ENCODE measurements around the gene PCDHB13. TPM values are rescaled to one million over a fixed set of nuclear protein-coding genes. Genes with fewer than 3 reads are reported as not detected.
A peak's percentile ranks its signal among the peaks of the same experiment; 100 is the strongest.
"Not testable (repeated sequence)": the region's sequence is repeated elsewhere in the genome, so short reads cannot be mapped to it uniquely, and the experiment has no call there.

Gene PCDHB13
- total RNA-seq: 1 to 10 TPM in 7 of 8 experiments, under 1 TPM in 1; 0.25 to 6.7 (median 2.9) TPM

- WGBS, 10 experiments: 0 to 100% (median 21%) methylated on average over 1 to 8 of the region's 18 CpGs; no CpG with 5 or more reads in 2 of the 10 experiments
- ATAC-seq (replicated peaks in 6 of 8): peak in 5 of 8 experiments; percentile 23 to 89 (median 55)
- H3K4me1 ChIP-seq (replicated peaks in 1 of 2); H3K27ac ChIP-seq: not testable (repeated sequence)
- peak within 1 kb of the TSS in 2 of 5 donors; percentile 34 for H3K4me3 ChIP-seq
- in situ Hi-C loops (cut with MboI; ENCODE audit: low pct_unique_long_range_greater_than_20kb in 2 of 9, low sequenced_read_pairs in 9 of 9, unreplicated experiment in 9 of 9): loop anchor here in 3 of 9 experiments (25.0 kb wide), 1 partner anchor 349 kb away; no protein-coding TSS in a partner anchor
Observed at GRCh38 chr5:141213656-141214339, at the start of gene PCDHB13. PCDHB13 (plus strand) TSS chr5:141213919; CDS start chr5:141214124, 205 bp downstream.

GRCh38 chr5:141172381-141173204 lies 41.1 kb upstream of the PCDHB13 start, which contains the start of gene PCDHB7:
PCDHB7 (plus strand) TSS chr5:141172644; CDS start chr5:141172836, 192 bp downstream.
- Histone ChIP-seq H3K4me1 (replicated peaks in 1 of 2) (no peaks in the 10 kb centered on the region), H3K27ac (no peak within 1 kb of the TSS), H3K4me3 (peak within 1 kb of the TSS in 1 of 5 donors; percentile 25)
- 11 to 80% (median 41%) methylated on average over 3 to 19 of the region's 20 CpGs for WGBS, 10 experiments
- ATAC-seq (replicated peaks in 6 of 8): peak in 1 of 8 experiments; percentile 27
- in situ Hi-C loops (cut with MboI; ENCODE audit: low pct_unique_long_range_greater_than_20kb in 2 of 9, low sequenced_read_pairs in 9 of 9, unreplicated experiment in 9 of 9): loop anchor here in 1 of 9 experiments (25.0 kb wide), 1 partner anchor 90 kb away; no protein-coding TSS in a partner anchor

GRCh38 chr5:141174291-141175104 lies 39.2 kb upstream of the PCDHB13 start:
- not testable (repeated sequence) for H3K4me1 ChIP-seq (replicated peaks in 1 of 2); H3K4me3 ChIP-seq
- in situ Hi-C loops (cut with MboI; ENCODE audit: low pct_unique_long_range_greater_than_20kb in 2 of 9, low sequenced_read_pairs in 9 of 9, unreplicated experiment in 9 of 9): loop anchor here in 5 of 9 experiments (25.0 kb wide), 2 partner anchors 88 to 388 kb away; no protein-coding TSS in a partner anchor

GRCh38 chr5:141175933-141176332 lies 37.8 kb upstream of the PCDHB13 start:
- in situ Hi-C loops (cut with MboI; ENCODE audit: low pct_unique_long_range_greater_than_20kb in 2 of 9, low sequenced_read_pairs in 9 of 9, unreplicated experiment in 9 of 9): loop anchor here in 4 of 9 experiments (25.0 kb wide), 1 partner anchor 386 kb away; no protein-coding TSS in a partner anchor

More at GRCh38 chr5:141174291-141175104, 39.2 kb upstream of the PCDHB13 start:
- not testable (repeated sequence) for H3K27ac ChIP-seq; ATAC-seq (replicated peaks in 6 of 8)
- WGBS, 10 experiments: 13 to 94% (median 40%) methylated on average over 3 to 15 of the region's 79 CpGs; no CpG with 5 or more reads in 4 of the 10 experiments

GRCh38 chr5:141177577-141178191 lies 36.0 kb upstream of the PCDHB13 start, which contains the start of gene PCDHB8:
PCDHB8 (plus strand) TSS chr5:141177790; CDS start chr5:141178035, 245 bp downstream.
- WGBS, 10 experiments: 7 to 97% (median 34%) methylated on average over 3 to 12 of the region's 18 CpGs
- ATAC-seq (replicated peaks in 6 of 8): peak in 4 of 8 experiments; percentile 44 to 92 (median 51)
- H3K4me3 ChIP-seq: peak within 1 kb of the TSS in 2 of 5 donors; percentile 26 to 30
- in situ Hi-C loops (cut with MboI; ENCODE audit: low pct_unique_long_range_greater_than_20kb in 2 of 9, low sequenced_read_pairs in 9 of 9, unreplicated experiment in 9 of 9): loop anchor here in 4 of 9 experiments (25.0 kb wide), 1 partner anchor 385 kb away; no protein-coding TSS in a partner anchor
- H3K27ac ChIP-seq; H3K4me1 ChIP-seq (replicated peaks in 1 of 2): not testable (repeated sequence)

More at GRCh38 chr5:141175933-141176332, 37.8 kb upstream of the PCDHB13 start:
- H3K27ac ChIP-seq: no peak overlapping the region
- no peak overlapping the region for H3K4me3 ChIP-seq
- no peaks in the 10 kb centered on the region for H3K4me1 ChIP-seq (replicated peaks in 1 of 2)
- ATAC-seq (replicated peaks in 6 of 8): no peak
- 9 to 93% (median 80%) methylated on average over 1 of the region's 1 CpG; no CpG with 5 or more reads in 1 of the 10 experiments for WGBS, 10 experiments

GRCh38 chr5:141179371-141179770 lies 34.3 kb upstream of the PCDHB13 start:
- H3K4me1 ChIP-seq (replicated peaks in 1 of 2); H3K4me3 ChIP-seq; H3K27ac ChIP-seq; ATAC-seq (replicated peaks in 6 of 8): not testable (repeated sequence)
- in situ Hi-C loops (cut with MboI; ENCODE audit: low pct_unique_long_range_greater_than_20kb in 2 of 9, low sequenced_read_pairs in 9 of 9, unreplicated experiment in 9 of 9): loop anchor here in 4 of 9 experiments (25.0 kb wide), 1 partner anchor 383 kb away; no protein-coding TSS in a partner anchor
- 20 to 96% (median 52%) methylated on average over 2 to 19 of the region's 39 CpGs; no CpG with 5 or more reads in 7 of the 10 experiments for WGBS, 10 experiments

- in situ Hi-C loops (cut with MboI; ENCODE audit: low pct_unique_long_range_greater_than_20kb in 2 of 9, low sequenced_read_pairs in 9 of 9, unreplicated experiment in 9 of 9): loop anchor here in 4 of 9 experiments (25.0 kb wide), 1 partner anchor 382 kb away; no protein-coding TSS in a partner anchor
Observed at GRCh38 chr5:141179876-141180275, 33.8 kb upstream of the PCDHB13 start.

GRCh38 chr5:141180313-141180712 lies 33.4 kb upstream of the PCDHB13 start:
- H3K4me1 ChIP-seq (replicated peaks in 1 of 2): no peaks in the 10 kb centered on the region
- no peak overlapping the region for H3K4me3 ChIP-seq
- in situ Hi-C loops (cut with MboI; ENCODE audit: low pct_unique_long_range_greater_than_20kb in 2 of 9, low sequenced_read_pairs in 9 of 9, unreplicated experiment in 9 of 9): loop anchor here in 4 of 9 experiments (25.0 kb wide), 1 partner anchor 382 kb away; no protein-coding TSS in a partner anchor
- ATAC-seq (replicated peaks in 6 of 8): no peak
- WGBS, 10 experiments: 0 to 80% (median 33%) methylated on average over 1 of the region's 1 CpG; no CpG with 5 or more reads in 5 of the 10 experiments
- no peak overlapping the region for H3K27ac ChIP-seq

More at GRCh38 chr5:141179876-141180275, 33.8 kb upstream of the PCDHB13 start:
- not testable (repeated sequence) for H3K4me1 ChIP-seq (replicated peaks in 1 of 2); H3K4me3 ChIP-seq; H3K27ac ChIP-seq; ATAC-seq (replicated peaks in 6 of 8)
- 8 to 80% (median 9%) methylated on average over 2 to 7 of the region's 32 CpGs; no CpG with 5 or more reads in 7 of the 10 experiments for WGBS, 10 experiments

GRCh38 chr5:141182248-141182647 lies 31.5 kb upstream of the PCDHB13 start, which contains the start of gene PCDHB16:
PCDHB16 (plus strand) TSS chr5:141182387; CDS start chr5:141182560, 173 bp downstream.
- 6 to 72% (median 26%) methylated on average over 3 to 13 of the region's 13 CpGs; no CpG with 5 or more reads in 2 of the 10 experiments for WGBS, 10 experiments
- Histone ChIP-seq H3K4me1 (replicated peaks in 1 of 2) (no peaks in the 10 kb centered on the region), H3K27ac (no peak within 1 kb of the TSS), H3K4me3 (peak within 1 kb of the TSS; percentile 4 to 31 (median 30))
- ATAC-seq (replicated peaks in 6 of 8): peak in 7 of 8 experiments; percentile 28 to 84 (median 57)
- in situ Hi-C loops (cut with MboI; ENCODE audit: low pct_unique_long_range_greater_than_20kb in 2 of 9, low sequenced_read_pairs in 9 of 9, unreplicated experiment in 9 of 9): loop anchor here in 4 of 9 experiments (25.0 kb wide), 1 partner anchor 380 kb away; no protein-coding TSS in a partner anchor

- ATAC-seq (replicated peaks in 6 of 8); H3K27ac ChIP-seq; H3K4me1 ChIP-seq (replicated peaks in 1 of 2); H3K4me3 ChIP-seq: not testable (repeated sequence)
- 0 to 70% (median 5%) methylated on average over 1 to 7 of the region's 69 CpGs; no CpG with 5 or more reads in 6 of the 10 experiments for WGBS, 10 experiments
- in situ Hi-C loops (cut with MboI; ENCODE audit: low pct_unique_long_range_greater_than_20kb in 2 of 9, low sequenced_read_pairs in 9 of 9, unreplicated experiment in 9 of 9): loop anchor here in 4 of 9 experiments (25.0 kb wide), 1 partner anchor 378 kb away; no protein-coding TSS in a partner anchor
Observed at GRCh38 chr5:141184117-141184855, 29.4 kb upstream of the PCDHB13 start.

Measured in motor neuron (in vitro differentiated cells).